Activated CD8-positive, alpha-beta memory T cell treated with anti-CD3 and anti-CD28 coated beads for 24 hours (primary cell): ENCODE results near the gene TRIM6.
"Not testable (repeated sequence)": the region's sequence is repeated elsewhere in the genome, so short reads cannot be mapped to it uniquely, and the experiment has no call there.

Source experiments
- DNase-seq: peaks from one replicate; pipeline ENCODE4 v3.0.0-alpha.2; 2020

Gene TRIM6

GRCh38 chr11:5604896-5605295, 8.5 kb downstream of the TRIM6 start:
- DNase-seq: no peak

GRCh38 chr11:5605849-5606248, 9.4 kb downstream of the TRIM6 start:
- no peak for DNase-seq

- DNase-seq: no peak
Measured at GRCh38 chr11:5608808-5609207, 12.4 kb downstream of the TRIM6 start.

- DNase-seq: no peak
Measured at GRCh38 chr11:5610446-5610845, 14.0 kb downstream of the TRIM6 start.

GRCh38 chr11:5611627-5612026, 15.2 kb downstream of the TRIM6 start:
- DNase-seq: no peak

- DNase-seq: no peak
Measured at GRCh38 chr11:5618807-5619206, 22.4 kb downstream of the TRIM6 start.

- no peak for DNase-seq
Measured at GRCh38 chr11:5620651-5621521, 24.4 kb downstream of the TRIM6 start.

- no peak for DNase-seq
Measured at GRCh38 chr11:5621580-5621979, 25.1 kb downstream of the TRIM6 start.

- DNase-seq: no peak
Measured at GRCh38 chr11:5622802-5623201, 26.4 kb downstream of the TRIM6 start.

- peak; percentile 77 for DNase-seq
Measured at GRCh38 chr11:5624489-5625279, 28.2 kb downstream of the TRIM6 start, which contains the start of gene TRIM34. Gene TRIM34 (plus strand): TSS chr11:5625001. CDS start chr11:5632332, 7,331 bp downstream.

GRCh38 chr11:5625281-5625680, 28.8 kb downstream of the TRIM6 start:
- DNase-seq: no peak

GRCh38 chr11:5626196-5626595, 29.8 kb downstream of the TRIM6 start:
- no peak for DNase-seq

GRCh38 chr11:5631417-5631816, 35.0 kb downstream of the TRIM6 start:
- DNase-seq: no peak

GRCh38 chr11:5631969-5632635, 35.7 kb downstream of the TRIM6 start:
- DNase-seq: no peak

GRCh38 chr11:5639953-5640352, 43.5 kb downstream of the TRIM6 start:
- DNase-seq: no peak

- DNase-seq: no peak
Measured at GRCh38 chr11:5643585-5643984, 47.1 kb downstream of the TRIM6 start.

GRCh38 chr11:5646139-5646538, 49.7 kb downstream of the TRIM6 start:
- no peak for DNase-seq

- DNase-seq: no peak
Measured at GRCh38 chr11:5655474-5655873, 59.0 kb downstream of the TRIM6 start.

GRCh38 chr11:5656956-5657355, 60.5 kb downstream of the TRIM6 start:
- DNase-seq: not testable (repeated sequence)

- no peak for DNase-seq
Measured at GRCh38 chr11:5658318-5658717, 61.9 kb downstream of the TRIM6 start.
